Mucosa of descending colon (tissue), 3 donors: ENCODE data around the gene AP1M1. TPM values are rescaled to one million over a fixed set of nuclear protein-coding genes. Genes with fewer than 3 reads are reported as not detected.

Experiments
- ATAC-seq: fragments of 200-7000 bp; cut with Tn5 transposase; one replicate; pipeline ENCODE4 v1.9.1; 2020; ENCODE audit warnings: mild to moderate bottlenecking, moderate library complexity
- DNase-seq, 3 donors: peaks; one replicate each; pipeline ENCODE4 v3.0.0-alpha.2; 2020
- H3K36me3 ChIP-seq: fragments of 200-600 bp; one replicate; pipeline ENCODE4 v1.8.0; 2021; ENCODE audit warnings: low read depth, mild to moderate bottlenecking
- H3K4me1 ChIP-seq: fragments of 200-600 bp; one replicate; pipeline ENCODE4 v1.8.0; 2021; ENCODE audit warnings: low read depth, mild to moderate bottlenecking
- H3K4me3 ChIP-seq: fragments of 200-600 bp; one replicate; pipeline ENCODE4 v1.8.0; 2021; ENCODE audit warnings: mild to moderate bottlenecking
- H3K9me3 ChIP-seq: fragments of 200-600 bp; one replicate; pipeline ENCODE4 v1.8.0; 2021; ENCODE audit warnings: mild to moderate bottlenecking
- CTCF ChIP-seq: fragments of 200-600 bp; IDR thresholded peaks from one replicate; pipeline ENCODE4 v1.8.0; 2022; ENCODE audit warnings: antibody characterized with exemption, mild to moderate bottlenecking
- intact Hi-C, 2 donors: fragments of 100-400 bp; cut with DNase I in 1 of 2; cut with micrococcal nuclease in 1 of 2; formaldehyde crosslinking; loops; one replicate each; pipeline versions ENCODE4 v1.11.0 to v1.11.1; 2022; cut with DNase I, micrococcal nuclease
- total RNA-seq, 3 donors: library from RNA; stranded (reverse); fragmentation: NEBNext Ultra II Directional in 2 of 3; extraction: Animal tissue kit (Norgen Biotek cat#: 25700) in 2 of 3; gene quantifications; one replicate each; pipeline versions ENCODE4 v1.2.1 to v1.2.4, GENCODE V29; 2021 to 2023
- donor health status: DM: no; HTN: no; CAD: no; lungs with moderate emphysema.
- donor health status: DM: no; HTN: no; CAD: no.
- donor health status: DM: no; HTN: yes; CAD: no.

The AP1M1 gene
- total RNA-seq, 3 donors from 2014 or later, result 26.3 to 59.3 (median 33.2) TPM

DNA sequence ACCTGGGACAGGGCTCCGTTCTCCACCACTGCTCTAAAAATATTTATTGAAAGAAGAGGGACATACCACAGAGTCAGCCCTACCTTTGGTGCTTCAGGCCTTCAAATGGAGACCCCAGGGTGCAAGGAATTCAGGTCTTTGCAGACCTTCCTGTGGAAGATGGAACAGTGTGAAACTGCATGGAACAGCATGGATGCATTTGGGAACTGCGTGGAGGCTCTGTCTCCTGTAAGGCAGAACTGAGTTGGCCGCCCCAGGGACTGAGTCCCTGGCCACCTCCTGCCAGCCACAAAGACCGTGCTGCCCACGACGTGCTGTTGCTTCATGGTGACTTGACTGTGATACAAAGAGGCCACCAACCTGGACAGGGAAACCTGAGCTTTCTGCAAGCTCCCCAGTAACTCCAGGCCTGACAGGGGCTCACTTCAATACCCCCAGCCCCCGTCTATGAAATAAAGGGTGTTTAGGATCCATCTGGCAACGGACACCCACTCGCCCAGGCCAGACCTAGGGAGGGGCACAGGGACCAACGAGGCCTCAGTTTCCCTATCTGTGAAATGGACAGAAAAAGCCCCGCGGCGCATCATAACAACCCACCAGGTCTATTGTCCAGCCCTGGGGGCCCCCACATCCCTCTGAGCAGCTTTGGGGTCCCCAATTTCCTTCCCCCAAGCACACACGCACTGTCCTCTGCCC is 68.3 kb downstream of the AP1M1 start:
- intact Hi-C loops, result no loop called here
- no peak for ATAC-seq
- H3K36me3 ChIP-seq, result no peaks in the 10 kb centered on the region
- no peak for DNase-seq
- no peaks in the 10 kb centered on the region for H3K9me3 ChIP-seq
- TF ChIP-seq CTCF, result no peak
- peaks cover 15% of the 10 kb centered on the region for H3K4me1 ChIP-seq
- no peak overlapping the region for H3K4me3 ChIP-seq

DNA sequence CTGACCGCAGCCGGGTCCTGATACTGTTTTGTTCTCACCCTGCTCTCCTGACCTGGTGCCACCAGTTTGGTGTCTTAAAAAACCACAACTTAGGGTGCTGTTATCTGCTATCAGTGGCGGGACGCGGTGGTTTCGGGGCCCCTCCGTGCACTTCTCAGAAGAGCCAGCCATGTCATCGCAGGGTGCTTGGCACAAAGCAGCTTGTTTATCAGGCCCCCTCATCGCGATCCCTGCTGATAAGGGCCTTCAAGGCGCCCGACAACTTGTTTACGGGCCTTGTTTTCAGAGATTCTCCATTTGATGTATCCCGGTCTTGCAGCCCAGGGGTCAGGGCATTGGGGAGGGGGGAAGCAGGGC is 68.9 kb downstream of the AP1M1 start:
- intact Hi-C loops, result no loop called here
- Histone ChIP-seq H3K9me3 (no peaks in the 10 kb centered on the region), H3K4me3 (no peak overlapping the region), H3K36me3 (no peaks in the 10 kb centered on the region), H3K4me1 (peaks cover 15% of the 10 kb centered on the region)
- DNase-seq (no peak), ATAC-seq (no peak)
- no peak for TF ChIP-seq CTCF

GRCh38 chr19:16268676-16269319 is 71.1 kb downstream of the AP1M1 start:
- no peak for DNase-seq
- TF ChIP-seq CTCF, result no peak
- H3K4me3 ChIP-seq, result no peak overlapping the region

DNA sequence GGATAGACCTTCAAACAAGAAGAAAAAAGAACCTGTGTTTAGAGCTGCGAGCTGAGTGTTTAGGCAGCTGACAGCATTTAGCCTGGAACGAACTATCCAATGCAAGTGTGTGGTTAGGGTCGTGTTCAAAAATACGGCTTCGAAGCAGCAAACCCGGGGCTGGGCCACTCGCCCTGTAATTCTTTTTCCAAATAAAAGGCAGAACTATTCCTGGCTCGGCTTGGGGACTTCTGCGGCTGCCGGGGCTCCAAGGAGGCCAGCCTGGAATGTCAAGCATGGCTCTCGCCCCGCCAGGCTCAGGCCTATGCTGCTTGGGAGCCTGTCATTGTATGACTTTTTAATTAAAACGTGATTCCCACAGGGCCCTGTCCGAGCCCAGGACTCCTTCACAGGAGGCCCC is 75.2 kb downstream of the AP1M1 start:
- intact Hi-C loops, result no loop called here
- H3K4me1 ChIP-seq, result no peaks in the 10 kb centered on the region
- DNase-seq, result no peak
- H3K9me3 ChIP-seq, result no peaks in the 10 kb centered on the region
- no peak for ATAC-seq
- no peaks in the 10 kb centered on the region for H3K36me3 ChIP-seq
- H3K4me3 ChIP-seq, result no peak overlapping the region
- no peak for TF ChIP-seq CTCF

More at GRCh38 chr19:16268676-16269319, 71.1 kb downstream of the AP1M1 start:
- no peak for ATAC-seq
- intact Hi-C loops, result no loop called here
- H3K36me3 ChIP-seq, result no peaks in the 10 kb centered on the region
- no peaks in the 10 kb centered on the region for H3K4me1 ChIP-seq
- no peaks in the 10 kb centered on the region for H3K9me3 ChIP-seq

DNA sequence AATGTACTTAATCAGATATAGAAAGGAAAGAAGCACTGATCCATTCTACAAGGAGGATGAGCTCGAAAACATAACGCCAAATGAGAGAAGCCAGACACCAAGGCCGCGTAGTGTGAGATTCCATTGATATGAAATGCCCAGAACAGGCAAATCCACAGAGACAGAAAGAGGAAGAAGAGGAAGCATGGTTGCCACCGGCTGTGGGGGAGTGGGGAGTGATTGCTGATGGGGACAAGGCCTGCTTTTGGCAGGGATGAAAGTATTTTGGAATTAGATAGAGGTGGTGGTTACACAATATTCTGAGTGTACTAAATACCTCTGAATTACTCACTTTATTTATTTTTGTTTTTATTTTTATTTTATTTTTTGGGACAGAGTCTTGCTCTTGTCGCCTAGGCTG is 76.7 kb downstream of the AP1M1 start:
- H3K4me3 ChIP-seq, result no peak overlapping the region
- no peak for ATAC-seq
- no peaks in the 10 kb centered on the region for H3K36me3 ChIP-seq
- DNase-seq, result no peak
- H3K9me3 ChIP-seq, result no peaks in the 10 kb centered on the region
- intact Hi-C loops, result no loop called here
- no peak for TF ChIP-seq CTCF
- no peaks in the 10 kb centered on the region for H3K4me1 ChIP-seq
